ENCODE measurements around the gene PMVK. TPM values are rescaled to one million over a fixed set of nuclear protein-coding genes. Genes with fewer than 3 reads are reported as not detected.

The PMVK gene
- total RNA-seq, 1 experiment from 2014 or later: 27.1 TPM

- Histone ChIP-seq H3K4me3 (no peak overlapping the region), H3K27ac (no peak overlapping the region), H3K4me2 (no peak overlapping the region), H3K27me3 (ENCODE audit: insufficient read depth, low read depth) (no peaks in the 10 kb centered on the region), H3K9me2 (ENCODE audit: insufficient read depth) (no peaks in the 10 kb centered on the region), H3K9me3 (ENCODE audit: insufficient read depth, low read depth) (no peaks in the 10 kb centered on the region), H3K4me1 (replicated peaks; ENCODE audit: insufficient read depth) (peaks cover 24% of the 10 kb centered on the region), H4K20me1 (ENCODE audit: insufficient read depth) (no peaks in the 10 kb centered on the region), H3F3A (ENCODE audit: insufficient read depth, low read depth) (peaks cover 32% of the 10 kb centered on the region), H3K79me2 (ENCODE audit: low read depth) (peaks cover 12% of the 10 kb centered on the region), H2AFZ (no peak overlapping the region), H3K36me3 (ENCODE audit: low read depth) (no peaks in the 10 kb centered on the region; the same call in 1 of the 2 replicates)
- TF ChIP-seq EZH2 (IDR thresholded peaks at IDR 0.05; ENCODE audit: low read depth) (no peak), CTCF (conservative IDR thresholded peaks at IDR 0.05) (no peak)
- intact Hi-C loops (cut with micrococcal nuclease; ENCODE audit: unreplicated experiment): no loop called here
- no TSS peak for BruUV-seq (replicated peaks)
- no peak for DNase-seq
- ChIA-PET POLR2A (ENCODE audit: unreplicated experiment) (interaction anchor here (0.6 kb wide), 1 partner anchor 76 kb away, joined by 3 read pairs; no protein-coding TSS in a partner anchor), CTCF (no interaction called here)
These were observed 22.3 kb upstream of the PMVK start for GRCh38 chr1:154958681-154959425.

GRCh38 chr1:154958036-154958435 lies 21.5 kb upstream of the PMVK start:
- ChIA-PET CTCF (interaction anchor here (0.6 kb wide), 1 partner anchor 37 kb away, joined by 4 read pairs; no protein-coding TSS in a partner anchor), POLR2A (ENCODE audit: unreplicated experiment) (interaction anchor here (0.6 kb wide), 1 partner anchor 75 kb away, joined by 3 read pairs; no protein-coding TSS in a partner anchor)
- Histone ChIP-seq H3K27me3 (ENCODE audit: insufficient read depth, low read depth) (no peaks in the 10 kb centered on the region), H3K9me2 (ENCODE audit: insufficient read depth) (no peaks in the 10 kb centered on the region), H3K36me3 (ENCODE audit: low read depth) (no peaks in the 10 kb centered on the region), H4K20me1 (ENCODE audit: insufficient read depth) (no peaks in the 10 kb centered on the region), H3K4me3 (no peak overlapping the region), H3K4me1 (replicated peaks; ENCODE audit: insufficient read depth) (peaks cover 22% of the 10 kb centered on the region), H3K79me2 (ENCODE audit: low read depth) (peaks cover 12% of the 10 kb centered on the region), H2AFZ (no peak overlapping the region), H3K9me3 (ENCODE audit: insufficient read depth, low read depth) (no peaks in the 10 kb centered on the region), H3F3A (ENCODE audit: insufficient read depth, low read depth) (peaks cover 26% of the 10 kb centered on the region), H3K4me2 (no peak overlapping the region), H3K27ac (no peak overlapping the region)
- no peak for DNase-seq
- BruUV-seq (replicated peaks): no TSS peak
- TF ChIP-seq CTCF (conservative IDR thresholded peaks at IDR 0.05) (no peak), EZH2 (IDR thresholded peaks at IDR 0.05; ENCODE audit: low read depth) (no peak)
- intact Hi-C loops (cut with micrococcal nuclease; ENCODE audit: unreplicated experiment): no loop called here

- POLR2A ChIA-PET (ENCODE audit: unreplicated experiment): interaction anchor here (0.6 kb wide), 1 partner anchor 29 kb away, joined by 3 read pairs; no protein-coding TSS in a partner anchor
- Histone ChIP-seq H2AFZ (no peak overlapping the region), H3K36me3 (ENCODE audit: low read depth) (no peaks in the 10 kb centered on the region), H3K27ac (no peak overlapping the region), H3K27me3 (ENCODE audit: insufficient read depth, low read depth) (no peaks in the 10 kb centered on the region), H3K4me3 (no peak overlapping the region), H3K4me2 (no peak overlapping the region), H3F3A (ENCODE audit: insufficient read depth, low read depth) (peaks cover 22% of the 10 kb centered on the region), H3K9me3 (ENCODE audit: insufficient read depth, low read depth) (no peaks in the 10 kb centered on the region), H3K4me1 (replicated peaks; ENCODE audit: insufficient read depth) (peaks cover 14% of the 10 kb centered on the region), H3K9me2 (ENCODE audit: insufficient read depth) (no peaks in the 10 kb centered on the region), H4K20me1 (ENCODE audit: insufficient read depth) (no peaks in the 10 kb centered on the region), H3K79me2 (ENCODE audit: low read depth) (peaks cover 12% of the 10 kb centered on the region)
- no peak for DNase-seq
- TF ChIP-seq CTCF (conservative IDR thresholded peaks at IDR 0.05) (no peak), EZH2 (IDR thresholded peaks at IDR 0.05; ENCODE audit: low read depth) (no peak)
- intact Hi-C loops (cut with micrococcal nuclease; ENCODE audit: unreplicated experiment): no loop called here
- no TSS peak for BruUV-seq (replicated peaks)
- CTCF ChIA-PET: no interaction called here
These were observed 20.7 kb upstream of the PMVK start for GRCh38 chr1:154957091-154957657.

Data from PC-9 (cell line).